Right ventricle myocardium inferior (tissue), 1 donor: ENCODE data around the gene LIN54. TPM values are rescaled to one million over a fixed set of nuclear protein-coding genes. Genes with fewer than 3 reads are reported as not detected.
"Not testable (repeated sequence)": the region's sequence is repeated elsewhere in the genome, so short reads cannot be mapped to it uniquely, and the experiment has no call there.

Experiments
- ATAC-seq: fragments of 200-7000 bp; cut with Tn5 transposase; one replicate; pipeline ENCODE4 v1.9.1; 2020; ENCODE audit warnings: mild to moderate bottlenecking, moderate library complexity
- DNase-seq: peaks from one replicate; pipeline ENCODE4 v3.0.0; 2021; ENCODE audit errors: missing footprints
- intact Hi-C: fragments of 100-400 bp; cut with DNase I; formaldehyde crosslinking; loops from one replicate; pipeline ENCODE4 v1.11.0; 2022
- total RNA-seq: library from RNA; stranded (reverse); fragmentation: NEBNext Ultra II Directional; extraction: Animal tissue kit (Norgen Biotek cat#: 25700); gene quantifications from one replicate; pipeline ENCODE4 v1.2.1, GENCODE V29; 2021
- donor health status: DM: no; HTN: yes; CAD: no; lungs with severe emphysema.

LIN54 gene
- total RNA-seq, 1 donor from 2014 or later, result 7.4 TPM

DNA sequence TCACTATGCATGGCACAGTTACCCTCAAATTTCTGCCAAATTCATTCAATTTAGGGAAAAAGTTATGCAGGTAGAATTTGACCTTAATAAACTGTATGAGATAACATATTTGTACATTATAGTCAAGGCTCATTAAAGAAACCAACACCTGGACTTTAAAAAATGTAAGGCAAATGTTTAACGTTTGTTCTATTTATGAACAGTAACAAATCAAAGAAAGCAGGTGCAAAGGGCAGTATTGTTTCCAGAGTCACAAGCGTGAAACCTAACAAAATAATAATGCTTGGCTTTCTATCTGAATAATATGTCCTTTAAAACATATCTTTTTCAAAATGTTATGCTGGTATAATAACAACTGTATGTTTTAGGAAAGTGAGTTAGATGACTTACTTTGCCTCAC, 41.2 kb downstream of the LIN54 start:
- intact Hi-C loops, result no loop called here

DNA sequence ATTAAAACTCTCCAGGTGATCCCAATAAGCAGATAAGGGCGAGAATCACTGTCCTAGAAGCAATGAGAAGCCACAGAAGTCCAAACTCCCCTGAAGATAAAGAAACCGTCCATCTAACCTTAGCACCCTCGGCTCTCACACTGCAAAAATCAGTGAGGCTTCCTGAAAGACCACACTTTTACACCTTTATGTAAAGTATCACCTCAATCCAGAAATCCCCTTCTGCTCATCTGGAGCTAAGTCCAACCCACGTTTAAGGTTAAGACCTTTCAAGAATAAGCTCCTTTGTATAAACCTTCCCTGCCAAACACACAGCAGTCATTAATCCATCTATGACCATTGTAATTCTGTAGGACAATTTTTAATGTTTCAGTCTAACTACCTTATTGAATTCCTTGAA, 41.7 kb downstream of the LIN54 start:
- no peak for DNase-seq
- intact Hi-C loops, result no loop called here
- ATAC-seq, result no peak

More for the DNA sequence above, 41.2 kb downstream of the LIN54 start:
- no peak for ATAC-seq
- no peak for DNase-seq

DNA sequence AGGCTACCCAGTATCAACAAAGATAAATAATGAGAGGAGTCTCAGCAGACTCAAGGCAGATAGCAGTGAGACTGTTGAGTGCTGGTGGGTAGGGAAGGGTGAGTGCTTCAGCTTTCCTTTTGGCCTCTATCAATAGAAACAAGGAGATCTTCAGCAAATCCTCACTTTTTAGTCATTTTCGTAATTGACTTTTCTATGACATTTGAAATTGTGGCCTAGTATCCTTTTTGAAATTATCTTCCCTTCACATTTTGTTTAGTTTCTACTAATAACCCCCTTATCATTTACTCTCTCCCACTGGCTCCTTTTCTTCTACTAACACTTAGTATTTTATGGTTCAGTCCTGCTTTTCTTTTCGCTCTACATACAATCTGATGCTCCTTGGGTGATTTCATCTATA, 44.9 kb downstream of the LIN54 start:
- no peak for ATAC-seq
- intact Hi-C loops, result no loop called here
- no peak for DNase-seq

DNA sequence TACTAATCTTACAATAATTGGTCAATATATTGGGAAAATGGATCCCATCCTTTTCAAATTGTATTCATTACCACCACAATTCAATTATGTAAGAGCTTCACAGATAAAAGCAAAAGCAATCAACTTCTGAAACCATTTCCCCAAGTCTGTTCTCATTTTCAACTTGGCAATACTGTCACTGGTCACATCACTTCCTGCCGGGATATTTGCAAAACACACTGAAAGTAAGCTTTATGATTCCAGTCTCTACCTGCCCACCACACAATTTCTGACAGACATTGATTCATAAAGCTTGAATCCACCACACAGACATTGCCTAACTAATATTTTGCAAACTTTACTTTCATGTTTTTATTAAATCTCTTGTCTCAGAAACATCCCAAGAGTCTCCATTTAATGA, 53.6 kb downstream of the LIN54 start:
- intact Hi-C loops, result no loop called here
- DNase-seq, result no peak
- no peak for ATAC-seq

DNA sequence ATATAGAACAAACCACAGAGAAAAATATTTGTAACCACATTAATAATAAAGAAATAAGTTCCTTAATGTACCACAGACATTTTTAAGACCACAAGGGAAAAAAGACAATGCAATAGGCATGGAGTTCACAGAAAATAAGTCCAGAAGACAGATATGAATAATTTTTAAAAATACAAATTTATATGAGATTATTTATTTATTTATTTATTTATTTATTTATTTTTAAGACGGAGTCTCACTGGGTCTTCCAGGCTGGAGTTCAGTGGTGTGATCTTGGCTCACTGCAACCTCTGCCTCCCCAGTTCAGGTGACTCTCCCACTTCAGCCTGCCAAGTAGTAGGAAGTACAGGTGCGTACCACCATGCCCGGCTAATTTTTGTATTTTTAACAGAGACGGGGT, 56.4 kb downstream of the LIN54 start:
- DNase-seq, result no peak
- intact Hi-C loops, result no loop called here
- ATAC-seq, result no peak

DNA sequence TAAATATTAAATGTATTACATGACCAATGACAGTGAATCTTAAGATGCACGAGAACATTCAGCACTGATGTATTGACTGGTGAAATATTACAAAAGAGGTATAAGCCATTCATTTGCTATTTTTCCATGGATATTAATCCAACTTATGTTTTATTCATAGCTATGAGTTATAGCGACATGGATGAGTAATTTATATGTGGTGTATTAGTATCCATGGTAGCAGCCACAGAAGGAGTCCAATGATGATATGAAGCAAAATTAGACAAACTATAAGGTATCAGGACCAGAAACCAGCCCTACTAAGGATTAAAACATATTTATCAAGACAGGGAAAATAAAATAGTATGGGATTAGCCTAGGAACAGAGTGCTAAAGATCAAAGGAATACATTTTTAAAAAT, 59.4 kb downstream of the LIN54 start:
- ATAC-seq, result no peak

DNA sequence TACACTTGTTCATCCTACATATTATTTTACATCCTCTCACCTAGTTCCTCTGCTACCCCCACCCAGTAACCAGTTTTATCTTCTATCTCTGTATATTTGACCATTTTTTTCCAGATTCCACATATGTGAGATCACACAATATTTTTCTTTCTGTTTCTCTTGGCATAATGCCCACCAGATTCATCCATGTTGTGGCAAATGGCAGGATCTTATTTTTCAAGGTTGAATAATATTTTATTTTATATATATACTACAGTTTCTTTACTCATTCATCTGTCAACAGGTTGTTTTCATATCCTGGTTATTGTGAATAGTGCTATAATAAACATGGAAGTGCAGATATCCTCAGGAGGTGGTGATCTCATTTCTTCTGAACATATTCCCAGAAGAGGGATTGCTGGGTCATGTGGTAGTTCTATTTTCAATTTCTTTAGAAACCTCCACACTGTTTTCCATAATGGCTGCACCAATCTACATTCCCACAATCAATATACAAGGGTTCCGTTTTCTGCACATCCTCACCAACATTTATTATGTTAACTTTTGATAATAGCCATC, 61.9 kb downstream of the LIN54 start:
- DNase-seq (no peak), ATAC-seq (no peak)
- intact Hi-C loops, result no loop called here

More for the DNA sequence above, 59.4 kb downstream of the LIN54 start:
- intact Hi-C loops, result no loop called here
- no peak for DNase-seq

DNA sequence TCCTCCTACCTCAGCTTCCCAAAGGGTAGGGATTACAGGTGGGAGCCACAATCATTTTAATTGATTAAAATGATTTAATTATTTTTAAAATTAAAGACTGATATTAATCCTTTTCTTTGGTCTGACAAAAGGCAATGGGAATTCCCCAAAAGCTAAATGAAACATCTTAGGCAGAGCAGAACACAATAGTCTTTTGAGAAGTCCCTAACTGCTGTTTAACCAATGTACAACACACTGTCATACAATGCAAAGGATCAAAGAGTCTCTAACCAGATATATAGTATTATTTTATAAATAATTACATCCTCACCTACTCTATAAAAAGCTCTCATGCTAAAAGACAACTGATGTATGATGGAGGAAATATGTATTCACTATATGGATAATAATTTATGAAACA, 63.1 kb downstream of the LIN54 start:
- DNase-seq (no peak), ATAC-seq (no peak)
- intact Hi-C loops, result no loop called here

DNA sequence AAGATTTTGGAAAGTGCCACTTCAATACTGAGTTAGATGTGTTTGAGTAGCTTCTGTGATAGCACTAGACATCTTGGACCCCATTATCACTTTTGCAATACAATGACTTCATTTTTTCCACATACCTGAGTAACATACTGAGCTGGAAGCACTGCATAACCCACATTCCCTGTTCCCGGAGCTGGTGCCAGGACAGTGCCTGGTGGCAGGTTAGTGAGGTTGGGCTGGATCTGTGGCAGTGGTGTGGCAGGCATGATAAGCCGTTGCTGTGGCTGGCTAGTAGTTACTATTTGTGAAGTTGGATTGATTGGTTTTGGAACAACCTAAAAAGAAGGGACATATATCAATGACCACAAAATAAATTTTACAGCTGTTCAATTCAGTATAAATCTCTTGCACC, 71.2 kb downstream of the LIN54 start:
- DNase-seq, result no peak
- intact Hi-C loops, result no loop called here
- ATAC-seq, result no peak

DNA sequence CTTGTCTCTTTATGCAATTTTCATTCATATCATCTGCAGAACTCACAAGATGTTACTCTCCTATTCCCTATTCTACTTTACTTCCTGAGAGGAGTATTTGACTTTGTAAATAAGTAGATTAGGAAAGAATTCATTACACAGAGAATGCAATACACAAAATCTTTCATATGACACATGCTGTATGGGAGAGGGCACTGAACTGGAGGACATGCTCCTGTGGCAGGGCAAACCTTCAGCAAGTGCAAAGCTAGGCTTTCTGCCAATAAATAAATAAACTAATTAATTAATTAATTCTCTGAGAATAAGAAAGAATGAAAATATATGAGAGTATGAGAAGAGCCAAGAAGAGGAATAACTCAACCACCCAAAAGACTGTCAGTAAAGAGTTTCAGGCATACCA, 76.2 kb downstream of the LIN54 start:
- no peak for ATAC-seq

DNA sequence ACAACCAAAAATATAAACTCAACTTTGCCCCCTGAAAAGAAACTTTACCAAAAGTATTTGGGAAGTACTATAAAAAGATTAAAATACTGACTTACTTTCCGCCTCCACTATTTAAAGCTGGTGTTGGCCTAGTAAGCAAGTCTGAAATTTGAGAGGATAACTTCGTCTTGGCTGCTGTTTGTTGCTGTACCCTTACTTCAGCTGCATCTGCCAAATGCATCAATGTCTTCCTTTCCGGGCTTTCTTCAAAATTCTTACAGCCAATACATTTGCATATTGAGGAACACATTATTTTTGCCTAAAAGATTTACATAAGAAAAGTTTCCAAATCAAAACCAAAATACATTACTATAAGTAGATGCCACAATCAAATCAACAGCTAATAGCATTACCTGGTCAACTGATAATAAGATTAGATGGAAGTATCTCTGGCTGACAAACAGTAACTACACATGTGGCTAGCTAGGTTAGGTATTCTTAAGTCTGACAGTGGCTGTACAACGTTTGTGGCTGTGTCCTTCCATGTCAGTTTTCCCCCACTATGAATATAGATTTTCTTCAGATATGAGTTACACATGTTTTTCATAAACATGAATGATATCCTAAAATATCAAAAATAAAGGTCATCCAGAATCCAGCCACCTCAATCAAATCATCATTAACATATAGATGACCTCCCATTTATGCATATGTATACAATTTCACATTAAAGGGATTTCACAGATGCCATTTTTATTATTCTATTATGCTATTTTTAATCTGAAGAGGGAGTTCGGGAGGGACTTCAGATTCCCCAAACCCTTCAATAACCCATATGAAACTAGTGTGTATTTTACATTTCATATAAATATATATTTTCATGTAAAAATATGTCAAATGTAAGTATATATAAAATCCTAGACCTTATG, 79.5 kb downstream of the LIN54 start:
- DNase-seq (no peak), ATAC-seq (no peak)
- intact Hi-C loops, result no loop called here

More for the DNA sequence above, 76.2 kb downstream of the LIN54 start:
- intact Hi-C loops, result no loop called here
- no peak for DNase-seq

DNA sequence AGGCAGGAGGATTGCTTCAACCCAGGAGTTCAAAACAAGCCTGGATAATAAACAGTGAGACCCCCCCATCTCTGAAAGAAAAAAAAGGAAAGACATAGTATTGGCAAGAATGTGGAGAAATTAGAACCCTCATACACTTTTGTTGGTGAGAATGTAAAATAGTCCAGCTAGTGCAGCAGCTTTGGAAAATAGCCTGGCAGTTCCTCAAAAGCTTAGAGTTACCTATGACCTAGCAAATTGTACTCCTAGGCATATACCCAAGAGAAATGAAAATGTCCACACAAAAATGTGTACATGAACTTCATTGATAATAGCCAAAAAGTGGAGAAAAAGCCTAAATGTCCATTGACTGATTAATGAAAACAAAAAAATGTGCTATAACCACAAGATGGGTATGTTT, 88.8 kb downstream of the LIN54 start:
- DNase-seq (no peak), ATAC-seq (no peak)
- intact Hi-C loops, result no loop called here

DNA sequence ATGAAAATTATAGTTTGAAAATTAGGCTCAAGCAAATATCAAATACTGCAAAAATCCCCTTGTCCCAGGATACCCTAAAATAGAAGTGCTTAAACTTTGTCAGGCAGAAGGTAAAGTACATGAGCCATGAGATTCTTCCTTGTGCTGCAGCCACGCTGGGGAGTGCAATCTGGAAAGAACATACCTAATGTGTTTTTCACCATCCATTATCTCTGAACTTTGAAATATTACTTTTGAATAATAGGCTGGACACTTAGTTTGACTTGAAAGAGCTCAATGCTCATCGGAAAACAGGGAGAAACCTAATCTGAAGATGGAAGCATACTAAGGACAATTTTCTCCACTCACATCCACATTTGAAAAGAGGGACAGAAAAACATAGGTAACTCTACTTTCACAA, 91.2 kb downstream of the LIN54 start:
- DNase-seq (no peak), ATAC-seq (no peak)
- intact Hi-C loops, result no loop called here

DNA sequence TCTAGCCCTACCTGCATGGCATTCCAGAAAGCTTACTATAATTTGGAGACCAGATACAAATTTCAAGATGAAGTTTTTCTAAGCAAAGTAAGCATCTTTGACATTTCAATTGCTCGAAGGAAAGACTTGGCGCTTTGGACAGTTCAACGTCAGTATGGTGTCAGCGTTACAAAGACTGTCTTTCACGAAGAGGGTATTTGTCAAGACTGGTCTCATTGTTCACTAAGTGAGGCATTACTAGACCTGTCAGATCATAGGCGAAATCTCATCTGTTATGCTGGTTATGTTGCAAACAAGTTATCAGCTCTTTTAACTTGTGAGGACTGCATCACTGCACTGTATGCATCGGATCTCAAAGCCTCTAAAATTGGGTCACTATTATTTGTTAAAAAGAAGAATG, 92.5 kb downstream of the LIN54 start:
- intact Hi-C loops, result no loop called here
- DNase-seq (no peak), ATAC-seq (no peak)

DNA sequence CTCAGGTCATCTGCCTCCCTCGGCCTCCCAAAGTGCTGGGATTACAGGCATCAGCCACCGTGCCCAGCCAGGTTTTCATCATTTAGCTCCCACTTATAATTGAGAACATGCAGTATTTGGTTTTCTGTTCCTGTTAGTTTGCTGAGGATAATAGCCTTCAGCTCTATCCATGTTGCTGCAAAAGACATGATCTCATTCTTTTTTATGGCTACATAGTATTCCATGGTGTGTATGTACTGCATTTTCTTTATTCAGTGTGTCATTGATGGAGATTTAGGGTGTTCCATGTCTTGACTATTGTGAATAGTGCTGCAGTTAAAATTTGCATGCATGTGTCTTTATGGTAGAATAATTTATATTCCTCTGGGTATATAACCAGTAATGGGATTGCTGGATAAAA, 96.7 kb downstream of the LIN54 start:
- intact Hi-C loops, ATAC-seq, DNase-seq: not testable (repeated sequence)

DNA sequence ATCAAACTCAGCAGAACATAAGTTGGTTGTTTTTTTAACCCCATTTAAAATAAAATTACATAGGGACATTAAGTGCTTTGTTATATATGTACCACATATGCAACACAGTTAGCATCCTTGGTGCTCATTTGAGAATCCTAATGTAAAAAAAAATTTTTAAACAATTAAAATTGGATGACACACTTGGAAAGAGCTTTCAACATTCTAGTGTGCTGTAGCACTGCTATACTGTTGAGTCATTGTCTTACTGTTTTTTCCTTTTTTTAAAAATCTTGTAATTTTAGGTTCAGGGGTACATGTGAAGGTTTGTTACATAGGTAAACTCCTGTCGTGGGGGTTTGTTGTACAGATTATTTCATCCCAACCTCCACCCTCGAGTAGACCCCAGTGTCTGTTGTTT, 97.3 kb downstream of the LIN54 start:
- DNase-seq, result no peak
- ATAC-seq, result no peak
- intact Hi-C loops, result no loop called here

DNA sequence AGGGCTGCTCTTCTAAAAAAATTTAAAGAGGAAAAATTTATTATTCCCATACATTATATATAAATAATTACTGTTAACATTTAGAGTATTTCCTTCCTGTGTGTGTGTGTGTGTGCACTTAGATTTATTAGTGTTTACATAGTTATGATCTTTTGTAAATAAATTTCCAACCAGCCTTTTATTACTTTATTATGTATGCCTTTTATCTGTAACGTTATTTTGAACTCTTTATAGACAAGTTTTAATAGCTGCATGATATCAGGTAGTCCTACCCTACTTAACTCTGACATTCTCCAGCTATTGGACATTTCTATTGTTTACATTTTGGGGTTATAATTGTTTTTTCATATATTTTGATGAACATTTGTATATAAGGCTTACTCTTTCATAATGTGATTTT, 101.3 kb downstream of the LIN54 start:
- DNase-seq, result no peak
- no peak for ATAC-seq
- intact Hi-C loops, result no loop called here

DNA sequence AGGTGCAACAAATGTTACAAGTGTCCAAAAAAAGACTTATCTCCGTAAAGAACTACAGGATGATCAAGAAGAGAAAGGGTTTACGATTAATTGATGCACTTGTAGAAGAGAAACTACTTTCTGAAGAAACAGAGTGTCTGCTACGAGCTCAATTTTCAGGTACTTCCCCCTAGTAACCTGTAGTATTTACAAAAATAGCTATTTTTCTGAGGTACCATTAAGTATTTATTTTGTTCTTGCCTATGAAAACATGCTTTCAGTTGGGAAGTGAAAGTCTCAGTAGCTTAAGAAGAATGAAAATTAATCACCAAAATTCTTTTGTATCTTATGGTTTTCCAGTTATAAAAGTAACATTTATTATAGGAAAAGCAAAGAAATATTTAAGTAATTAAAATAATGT, 104.2 kb downstream of the LIN54 start:
- DNase-seq (no peak), ATAC-seq (no peak)
- intact Hi-C loops, result no loop called here

DNA sequence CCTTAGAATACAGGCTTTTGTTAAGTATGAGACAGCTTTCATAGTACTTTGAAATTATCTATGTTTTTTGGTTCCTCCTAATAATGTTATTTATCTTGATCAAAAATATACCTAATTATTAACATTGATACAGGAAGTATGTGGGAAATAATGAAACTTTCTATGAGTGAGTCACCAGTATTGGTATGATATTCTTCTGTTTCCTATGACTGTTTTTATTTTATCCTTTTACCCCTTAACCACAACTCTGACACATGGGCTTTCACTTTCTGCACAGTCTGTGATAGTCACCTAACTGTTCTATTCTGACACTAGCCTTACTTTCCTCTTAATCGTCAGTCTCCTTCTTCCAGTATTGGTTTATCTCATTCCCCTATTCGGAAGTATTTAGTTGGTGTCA, 105.4 kb downstream of the LIN54 start:
- no peak for DNase-seq
- no peak for ATAC-seq
- intact Hi-C loops, result no loop called here

DNA sequence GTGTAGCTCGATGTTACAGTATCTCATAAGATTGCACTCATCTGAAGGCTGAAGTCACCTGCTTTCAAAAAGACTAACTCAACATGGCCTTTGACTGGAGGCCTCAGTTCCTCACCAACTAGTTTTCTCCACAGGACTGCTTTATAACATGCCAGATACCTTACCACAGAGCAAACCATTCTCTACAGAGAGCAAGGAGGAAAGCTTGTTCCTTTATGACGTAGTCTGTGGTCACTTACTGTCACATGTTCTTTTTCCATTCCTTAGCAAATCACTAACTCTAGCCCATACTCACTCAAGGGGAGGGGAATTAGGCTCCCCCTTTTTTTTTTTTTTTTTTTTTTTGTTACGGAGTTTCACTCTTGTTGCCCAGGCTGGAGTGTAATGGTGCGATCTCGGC, 106.9 kb downstream of the LIN54 start:
- DNase-seq (no peak), ATAC-seq (no peak)
- intact Hi-C loops, result no loop called here
